ENCODE data around the gene MYO9B.
"Not testable (repeated sequence)": the region's sequence is repeated elsewhere in the genome, so short reads cannot be mapped to it uniquely, and the experiment has no call there.

Gene MYO9B

DNA sequence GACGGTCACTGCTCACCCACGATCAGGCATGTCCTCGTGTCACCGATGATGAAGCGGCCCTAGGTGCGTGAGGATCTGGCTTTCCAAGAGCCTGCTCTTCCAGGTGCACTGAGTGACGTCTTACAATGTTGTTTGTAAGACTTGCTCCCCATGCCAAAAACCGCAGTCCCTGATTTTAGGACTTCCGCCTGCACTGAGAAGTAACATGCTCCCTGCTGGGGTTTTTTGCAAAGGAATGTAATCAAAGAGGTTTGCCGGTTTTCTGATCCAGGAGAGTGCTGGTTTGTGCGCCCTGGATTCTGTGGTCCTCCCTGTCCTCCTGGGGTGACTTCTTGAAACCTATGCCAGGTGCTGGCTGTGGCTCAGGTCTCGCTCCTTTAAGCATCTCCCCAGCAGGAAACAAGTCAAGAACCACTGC, 38.8 kb downstream of the MYO9B start:
- no peak for DNase-seq

DNA sequence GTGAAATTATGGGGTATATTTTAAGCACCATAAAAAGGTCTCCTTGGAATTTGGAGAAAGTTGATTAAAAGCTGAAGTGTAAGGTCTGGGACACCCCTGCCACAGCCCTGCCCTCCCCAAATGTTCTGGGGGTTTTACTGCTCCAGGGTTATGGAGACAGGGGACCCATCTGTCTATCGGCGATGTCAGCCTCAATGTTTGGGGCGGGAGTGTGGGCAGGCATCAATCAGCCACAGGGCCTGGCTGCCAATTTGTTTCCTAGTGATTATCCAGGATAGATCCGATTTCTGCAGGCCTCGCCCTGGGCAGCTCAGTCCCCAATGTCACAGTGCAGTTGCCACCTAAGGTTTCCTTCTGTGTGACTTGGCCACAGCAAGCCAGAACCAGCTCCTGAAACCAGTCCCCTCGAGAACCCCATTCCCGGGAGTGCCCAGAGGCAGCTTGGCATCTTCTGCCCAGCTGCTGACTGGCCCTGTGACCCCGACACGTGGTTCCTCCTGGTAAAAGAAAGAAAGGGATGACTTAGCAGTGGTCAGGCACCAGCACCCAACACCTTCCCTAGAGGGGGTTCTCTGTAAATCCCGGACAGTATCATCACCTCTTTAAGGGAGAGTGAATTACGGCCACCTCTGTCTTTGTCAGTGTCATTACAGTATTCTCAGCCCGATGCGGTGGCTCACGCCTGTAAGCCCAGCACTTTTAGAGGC, 41.6 kb downstream of the MYO9B start:
- peak; percentile 57 for DNase-seq

DNA sequence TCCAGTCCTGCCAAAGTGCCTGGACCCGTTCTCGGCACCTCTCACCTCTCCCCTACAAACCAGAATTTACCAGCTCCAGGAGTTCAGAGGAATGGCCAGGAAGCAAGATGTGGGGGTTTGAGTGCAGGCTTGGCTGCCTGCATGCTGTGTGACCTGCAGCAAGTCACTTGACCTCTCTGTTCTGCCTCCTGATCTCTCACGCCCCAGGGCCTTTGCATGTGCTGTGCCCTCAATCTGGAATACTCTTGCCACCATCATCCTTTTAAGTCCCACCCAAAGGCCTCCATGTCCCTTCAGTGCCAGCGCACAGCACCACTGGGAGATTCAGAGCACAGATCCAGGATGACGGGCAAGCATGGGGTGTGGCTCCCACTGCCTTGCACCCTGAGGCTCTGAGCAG, 43.4 kb downstream of the MYO9B start:
- DNase-seq: no peak

DNA sequence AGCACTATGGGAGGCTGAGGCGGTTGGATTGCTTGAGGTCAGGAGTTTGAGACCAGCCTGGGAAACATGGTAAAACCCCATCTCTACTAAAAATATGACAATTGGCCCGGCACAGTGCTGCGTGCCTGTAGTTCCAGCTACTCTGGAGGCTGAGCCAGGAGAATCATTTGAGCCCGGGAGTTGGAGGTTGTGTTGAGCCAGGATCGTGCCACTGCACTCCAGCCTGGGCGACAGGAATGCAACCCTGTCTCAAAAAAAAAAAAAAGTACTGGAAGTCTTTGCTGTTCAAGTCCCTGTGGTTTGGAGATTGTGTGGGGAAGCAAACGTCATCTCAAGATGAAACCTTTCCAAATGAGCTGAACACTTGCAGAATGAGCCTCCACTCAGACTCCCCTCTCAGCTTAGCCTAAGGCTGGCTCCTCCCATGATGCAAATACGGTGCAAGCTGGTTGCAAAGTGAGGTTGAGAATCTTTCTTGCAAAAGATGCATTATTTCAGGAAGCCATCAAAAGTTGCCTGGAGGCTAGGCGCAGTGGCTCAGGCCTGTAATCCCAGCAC, 46.2 kb downstream of the MYO9B start:
- no peak for DNase-seq

DNA sequence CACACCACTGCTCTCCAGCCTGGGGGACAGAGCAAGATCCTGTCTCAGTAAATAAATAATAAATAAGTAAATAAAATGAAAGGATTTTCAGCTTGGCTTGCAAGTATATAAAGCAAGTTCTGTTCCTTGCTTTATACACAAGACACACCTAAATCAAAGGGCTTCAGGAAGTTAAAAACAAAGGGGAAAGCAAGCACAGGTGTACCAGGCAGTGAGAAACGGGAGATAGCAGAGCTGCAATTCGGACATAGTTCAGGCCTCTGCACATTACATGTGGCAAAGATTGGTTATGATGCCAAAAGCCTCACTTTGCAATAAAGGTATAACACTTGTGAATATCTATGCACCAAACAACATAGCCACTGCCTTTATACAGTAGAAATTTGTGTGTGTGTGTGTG, 47.5 kb downstream of the MYO9B start:
- no peak for DNase-seq

DNA sequence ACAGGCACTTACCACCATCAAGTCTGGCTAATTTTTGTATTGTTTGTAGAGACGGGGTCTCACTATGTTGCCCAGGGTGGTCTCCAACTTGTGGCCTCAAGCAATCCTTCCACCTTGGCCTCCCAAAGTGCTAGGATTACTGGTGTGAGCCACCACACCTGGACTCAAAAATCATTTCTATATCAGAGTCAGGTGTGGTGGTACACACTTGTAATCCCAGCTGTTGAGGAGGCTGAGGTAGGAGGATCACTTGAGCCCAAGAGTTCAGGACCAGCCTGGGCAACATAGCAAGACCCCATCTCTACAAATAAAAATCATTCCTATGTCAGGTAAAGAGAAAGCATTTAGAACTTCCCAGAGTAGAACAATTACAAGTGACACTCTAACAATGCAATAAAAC, 48.4 kb downstream of the MYO9B start:
- DNase-seq: no peak

DNA sequence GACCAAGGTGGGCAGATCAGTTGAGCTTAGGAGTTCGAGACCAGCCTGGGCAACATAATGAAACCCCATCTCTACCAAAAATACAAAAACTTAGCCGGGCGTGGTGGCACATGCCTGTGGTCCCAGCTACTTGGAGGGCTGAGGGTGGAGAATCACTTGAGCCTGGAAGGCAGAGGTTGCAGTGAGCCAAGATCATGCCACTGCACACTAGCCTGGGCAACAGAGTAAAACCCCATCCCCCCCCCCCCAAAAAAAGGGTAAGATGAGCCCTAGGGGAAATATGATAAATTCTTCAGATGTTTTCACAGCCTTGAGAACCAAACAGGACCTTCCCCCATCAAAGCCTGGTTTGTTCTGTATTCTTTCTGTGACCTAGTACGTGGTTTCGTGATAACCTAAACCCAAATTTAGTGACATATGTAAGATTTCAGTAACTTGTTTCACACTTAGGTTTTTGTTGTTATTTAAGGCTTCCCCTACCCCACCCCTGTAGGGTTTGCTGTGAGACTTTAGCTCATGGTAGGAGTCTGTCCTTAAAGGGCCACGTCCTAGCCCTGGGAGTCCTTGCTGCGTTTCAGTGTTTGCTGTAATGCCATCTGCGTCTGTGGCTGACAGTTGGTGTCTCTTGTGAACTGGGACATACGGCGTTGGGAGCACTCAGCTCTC, 49.6 kb downstream of the MYO9B start:
- DNase-seq: no peak

DNA sequence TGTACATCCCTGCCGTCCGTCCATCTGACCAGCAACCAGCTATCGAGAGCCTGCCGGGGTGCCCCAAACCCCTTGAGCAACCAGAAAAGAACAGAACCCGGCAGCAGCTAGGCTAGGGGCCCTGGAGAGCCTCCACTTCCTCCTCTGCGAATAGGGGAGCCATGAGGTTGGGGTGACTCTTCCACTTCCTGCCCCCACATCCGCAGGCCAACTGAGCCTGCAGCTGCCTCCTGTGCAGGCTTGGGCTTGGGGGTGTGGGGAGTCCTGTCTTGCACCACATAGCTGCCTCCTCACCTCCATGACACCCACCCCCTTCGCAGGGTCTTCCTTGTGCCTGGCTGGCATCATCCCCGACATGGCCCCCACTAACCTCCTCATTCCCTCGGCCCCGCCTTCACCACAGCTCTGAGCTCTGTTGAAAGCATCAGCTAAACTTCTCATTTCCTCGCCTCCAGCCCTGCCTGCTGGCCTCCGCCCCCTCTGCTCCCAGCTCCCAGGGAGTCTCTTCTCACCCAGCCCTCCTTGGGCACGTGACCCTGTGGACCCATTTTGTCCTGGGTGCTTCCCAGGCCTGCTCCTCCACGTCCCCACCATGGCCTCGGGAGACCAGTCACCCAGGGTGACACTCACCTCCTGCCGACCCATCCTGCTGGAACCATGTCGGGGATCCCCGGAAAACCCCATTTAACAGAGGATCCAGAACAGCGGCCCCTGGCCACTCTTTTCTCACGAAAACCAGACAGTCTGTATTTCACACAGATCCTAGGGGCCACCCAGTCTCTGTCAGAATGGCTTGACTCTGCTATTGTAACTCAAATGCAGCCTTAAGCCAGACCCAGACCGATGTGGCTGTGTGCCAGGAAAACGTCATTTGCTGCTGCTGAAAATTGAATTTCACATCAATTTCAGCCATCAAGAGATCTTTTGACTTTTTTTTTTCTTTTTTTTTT, 50.4 kb downstream of the MYO9B start:
- DNase-seq: peak; percentile 69

DNA sequence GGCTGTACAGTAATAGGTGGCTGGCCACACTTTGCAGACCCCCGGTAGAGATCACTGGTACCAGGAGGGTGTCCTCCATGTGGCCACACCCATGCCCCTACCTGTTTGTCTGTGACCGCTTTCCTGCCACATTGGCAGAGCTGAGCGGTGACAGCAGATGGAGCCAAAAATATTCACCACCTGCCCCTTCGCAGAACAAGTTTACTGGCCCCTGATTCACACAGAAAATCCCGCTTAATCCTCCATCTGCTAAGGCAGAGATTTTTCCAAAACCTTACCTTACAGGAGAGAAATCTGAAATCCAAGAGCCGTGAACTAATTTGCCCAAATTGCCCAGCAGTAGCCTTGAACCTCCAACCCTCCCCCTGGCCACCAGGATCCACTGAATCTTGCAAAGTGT, 52.1 kb downstream of the MYO9B start:
- DNase-seq: no peak

DNA sequence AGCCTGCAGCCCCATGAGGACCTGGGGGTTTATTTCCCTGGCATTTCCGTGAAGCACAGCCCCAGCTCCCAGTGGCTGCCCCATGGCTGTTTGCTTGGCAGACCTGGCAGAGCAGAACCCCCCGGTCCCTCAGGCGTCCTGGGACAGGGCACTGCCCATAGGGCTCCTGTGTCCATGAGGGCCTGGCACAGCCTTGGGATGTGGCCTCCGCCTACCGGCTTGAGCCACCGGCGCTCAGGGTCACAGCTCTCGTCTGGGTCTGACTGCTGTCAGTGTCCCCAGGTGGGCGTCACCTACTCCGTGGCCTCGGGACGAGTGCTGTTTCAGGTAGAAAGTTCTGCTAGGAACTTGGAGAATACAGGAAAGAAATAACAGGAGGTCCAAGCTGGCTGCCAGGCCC, 52.8 kb downstream of the MYO9B start:
- no peak for DNase-seq

DNA sequence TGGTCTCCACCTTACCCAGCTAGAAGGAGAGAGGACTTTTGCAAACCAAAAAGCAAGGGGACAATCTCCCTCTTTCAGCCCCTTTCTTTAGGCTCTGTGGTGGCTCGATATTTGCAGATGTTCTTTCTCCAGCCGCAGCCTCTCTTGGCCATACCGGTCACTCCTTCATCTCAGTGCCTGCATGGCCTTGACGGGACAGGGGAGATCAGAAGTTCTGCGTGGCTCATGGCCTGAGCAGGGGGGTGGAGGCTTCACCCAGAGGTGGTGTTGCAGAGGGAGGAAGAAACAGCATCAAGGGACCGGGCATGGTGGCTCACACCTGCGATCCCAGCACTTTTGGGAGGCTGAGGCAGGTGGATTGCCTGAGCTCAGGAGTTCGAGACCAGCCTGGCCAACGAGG, 53.2 kb downstream of the MYO9B start:
- DNase-seq: no peak

DNA sequence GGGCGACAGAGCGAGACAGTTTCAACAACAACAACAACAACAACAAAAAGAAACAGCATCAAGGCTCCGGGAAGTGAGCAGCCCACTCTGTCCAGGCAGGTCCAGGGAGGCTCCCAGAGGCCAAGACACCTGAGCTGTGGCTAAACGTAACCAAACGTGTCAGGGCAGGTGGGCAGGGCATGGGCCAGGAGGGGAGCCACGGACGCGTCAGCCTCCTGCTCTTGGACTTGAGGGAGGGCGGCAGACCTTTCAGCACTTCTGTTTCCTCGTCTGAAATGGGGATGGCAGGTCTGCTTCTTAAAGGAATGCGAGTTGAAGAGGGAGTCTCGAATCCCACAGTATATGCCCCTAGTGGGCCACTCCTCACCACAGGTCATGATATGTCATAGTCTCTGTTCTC, 53.8 kb downstream of the MYO9B start:
- DNase-seq: no peak

DNA sequence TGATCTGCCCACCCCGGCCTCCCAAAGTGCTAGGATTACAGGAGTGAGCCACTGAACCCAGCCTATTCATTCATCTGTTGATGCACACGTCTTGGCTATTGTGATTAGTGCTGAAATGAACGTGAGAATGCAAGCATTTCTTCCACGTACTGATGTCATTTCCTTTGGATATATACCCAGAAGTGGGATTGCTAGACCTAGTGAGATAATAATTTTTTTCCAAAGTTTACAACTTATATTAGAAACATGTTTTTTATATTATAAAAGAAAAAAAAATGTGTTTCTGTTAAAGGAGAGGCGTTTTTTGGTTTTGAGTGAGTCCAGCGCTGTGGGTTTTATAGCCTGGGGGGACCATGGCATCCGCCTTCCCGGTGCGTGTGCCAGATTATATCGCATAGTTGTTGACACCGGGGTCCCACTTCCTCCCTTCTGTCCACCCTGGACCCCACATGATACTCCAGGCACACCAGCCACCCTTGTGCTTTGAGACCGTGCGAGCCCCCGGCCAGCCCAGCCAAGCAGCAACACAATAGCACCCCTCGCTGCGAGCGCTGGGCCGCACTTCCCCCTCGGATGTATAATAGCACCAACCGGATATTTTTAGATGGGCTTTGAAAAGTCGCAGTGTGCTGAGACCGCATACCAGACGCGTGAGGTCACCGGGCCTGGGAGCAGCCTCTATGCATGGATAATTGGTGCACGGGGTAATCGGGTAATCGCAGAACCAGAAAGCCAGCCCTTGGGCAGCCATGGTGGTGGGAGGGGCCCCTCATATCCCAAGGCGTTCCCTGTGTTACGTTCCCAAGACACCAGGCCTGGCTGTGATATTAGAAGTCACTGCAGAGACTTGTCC, 59.6 kb downstream of the MYO9B start:
- peak; percentile 95 for DNase-seq

DNA sequence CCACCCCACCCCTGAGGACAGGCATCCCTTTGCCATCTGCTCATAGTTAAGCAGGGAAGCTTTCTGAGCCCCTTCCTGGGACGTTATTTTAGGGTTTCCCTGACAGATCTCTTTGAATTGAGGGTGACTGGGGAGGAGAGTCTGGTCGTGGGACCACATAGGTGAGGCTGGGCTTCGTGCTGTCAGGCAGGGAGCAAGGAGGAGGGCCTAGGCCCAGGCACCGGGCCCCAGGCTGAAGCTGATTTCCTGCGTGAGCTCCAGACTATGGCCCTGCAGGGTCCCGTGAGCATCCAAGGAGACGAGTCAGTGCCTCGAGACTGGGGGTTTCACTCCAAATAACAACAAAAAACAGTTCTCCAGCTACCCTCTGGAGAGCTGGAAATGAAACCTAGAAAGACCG, 60.4 kb downstream of the MYO9B start:
- DNase-seq: no peak

DNA sequence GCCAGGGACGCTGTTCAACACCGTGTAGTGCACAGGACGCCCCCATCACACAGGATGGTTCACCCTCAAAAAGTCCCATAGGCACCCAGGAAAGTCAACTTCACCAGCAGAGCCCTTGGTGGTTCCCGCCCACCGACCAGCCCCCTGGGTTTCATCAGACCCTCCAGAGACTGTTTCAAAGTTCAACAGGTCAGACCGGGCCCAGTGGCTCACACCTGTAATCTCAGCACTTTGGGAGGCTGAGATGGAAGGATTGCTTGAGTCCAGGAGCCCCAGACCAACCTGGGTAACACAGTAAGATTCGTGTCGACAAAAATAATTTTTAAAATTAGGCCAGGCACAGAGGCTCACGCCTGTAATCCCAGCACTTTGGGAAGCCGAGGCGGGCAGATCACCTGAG, 61.0 kb downstream of the MYO9B start:
- no peak for DNase-seq

DNA sequence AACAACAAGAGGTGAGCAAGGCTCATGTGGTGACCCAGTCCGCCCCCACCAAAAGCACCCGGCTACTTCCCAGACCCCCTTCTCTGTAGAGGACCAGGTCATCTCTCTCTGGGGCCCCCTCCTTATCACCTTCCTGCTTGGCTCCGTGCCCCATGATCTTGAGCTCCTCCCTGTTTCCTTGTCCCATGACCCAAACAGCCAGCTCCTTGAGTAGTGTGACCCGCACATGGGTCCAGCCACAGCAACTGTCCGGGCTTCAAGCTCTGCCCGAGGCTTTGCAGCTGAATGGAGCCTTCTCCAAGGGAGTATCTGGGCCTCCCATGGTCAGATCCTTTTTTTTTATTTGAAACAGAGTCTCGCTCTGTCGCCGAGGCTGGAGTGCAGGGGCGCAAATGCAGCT, 61.8 kb downstream of the MYO9B start:
- DNase-seq: no peak

DNA sequence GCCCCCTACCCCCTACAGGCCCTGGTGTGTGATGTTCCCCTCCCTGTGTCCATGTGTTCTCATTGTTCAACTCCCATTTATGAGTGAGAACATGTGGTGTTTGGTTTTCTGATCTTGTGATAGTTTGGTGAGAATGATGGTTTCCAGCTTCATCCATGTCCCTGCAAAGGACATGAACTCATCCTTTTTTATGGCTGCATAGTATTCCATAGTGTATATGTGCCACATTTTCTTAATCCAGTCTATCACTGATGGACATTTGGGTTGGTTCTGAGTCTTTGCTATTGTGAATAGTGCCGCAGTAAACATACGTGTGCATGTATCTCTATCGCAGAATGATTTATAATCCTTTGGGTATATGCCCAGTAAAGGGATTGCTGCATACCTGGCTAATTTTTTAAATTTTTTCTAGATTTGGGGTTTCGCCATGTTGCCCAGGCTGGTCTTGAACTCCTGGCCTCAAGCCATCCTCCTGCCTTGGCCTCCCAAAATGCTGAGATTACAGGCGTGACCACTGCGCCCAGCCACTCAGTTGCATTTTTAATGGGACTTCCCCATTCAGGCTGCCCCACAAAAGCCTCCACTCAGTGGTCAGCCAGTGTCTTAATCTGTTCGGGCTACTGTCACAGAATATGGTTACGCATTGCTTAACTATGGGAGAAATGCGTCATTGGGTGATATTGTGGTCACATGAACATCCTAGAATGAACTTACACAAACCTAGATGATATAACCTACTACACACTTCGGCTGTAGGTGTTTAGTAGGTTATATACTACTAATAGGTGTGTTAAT, 62.7 kb downstream of the MYO9B start:
- not testable (repeated sequence) for DNase-seq

DNA sequence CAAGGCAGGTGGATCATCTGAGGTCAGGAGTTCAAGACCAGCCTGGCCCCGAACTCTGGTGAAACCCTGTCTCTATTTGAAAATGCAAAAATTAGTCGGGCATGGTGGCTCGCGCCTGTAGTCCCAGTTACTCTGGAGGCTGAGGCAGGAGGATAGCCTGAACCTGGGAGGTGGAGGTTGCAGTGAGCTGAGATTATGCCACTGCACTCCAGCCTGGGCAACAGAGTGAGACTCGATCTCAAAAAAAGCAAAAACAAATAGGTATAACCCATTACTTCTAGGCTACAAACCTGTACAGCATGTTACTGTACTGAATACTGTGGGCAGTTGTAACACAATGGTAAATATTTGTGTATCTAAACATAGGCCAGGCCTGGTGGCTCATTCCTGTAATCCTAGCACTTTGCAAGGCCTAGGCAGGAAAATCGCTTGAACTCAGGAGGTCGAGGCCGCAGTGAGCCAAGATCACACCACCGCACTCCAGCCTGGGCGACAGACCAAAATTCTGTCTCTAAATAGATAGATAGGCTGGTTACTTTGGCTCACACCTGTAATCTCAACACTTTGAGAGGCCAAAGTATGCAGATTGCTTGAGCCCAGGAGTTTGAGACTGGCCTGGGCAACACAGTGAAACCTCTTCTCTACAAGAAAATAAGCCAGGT, 63.5 kb downstream of the MYO9B start:
- no peak for DNase-seq

DNA sequence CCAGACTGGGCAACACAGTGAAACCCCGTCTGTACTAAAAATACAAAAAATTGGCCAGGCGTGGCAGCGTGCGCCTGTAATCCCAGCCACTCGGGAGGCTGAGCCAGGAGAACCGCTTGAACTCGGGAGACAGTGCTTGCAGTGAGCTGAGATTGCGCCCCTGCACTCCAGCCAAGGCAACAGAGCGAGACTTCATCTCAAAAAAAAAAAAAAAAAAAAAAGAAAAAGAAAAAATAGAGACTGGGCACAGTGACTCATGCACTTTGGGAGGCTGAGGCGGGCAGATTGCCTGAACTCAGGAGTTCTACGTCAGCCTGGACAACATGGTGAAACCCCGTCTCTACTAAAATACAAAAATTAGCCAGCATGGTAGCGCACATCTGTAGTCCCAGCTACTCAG, 69.2 kb downstream of the MYO9B start:
- not testable (repeated sequence) for DNase-seq

DNA sequence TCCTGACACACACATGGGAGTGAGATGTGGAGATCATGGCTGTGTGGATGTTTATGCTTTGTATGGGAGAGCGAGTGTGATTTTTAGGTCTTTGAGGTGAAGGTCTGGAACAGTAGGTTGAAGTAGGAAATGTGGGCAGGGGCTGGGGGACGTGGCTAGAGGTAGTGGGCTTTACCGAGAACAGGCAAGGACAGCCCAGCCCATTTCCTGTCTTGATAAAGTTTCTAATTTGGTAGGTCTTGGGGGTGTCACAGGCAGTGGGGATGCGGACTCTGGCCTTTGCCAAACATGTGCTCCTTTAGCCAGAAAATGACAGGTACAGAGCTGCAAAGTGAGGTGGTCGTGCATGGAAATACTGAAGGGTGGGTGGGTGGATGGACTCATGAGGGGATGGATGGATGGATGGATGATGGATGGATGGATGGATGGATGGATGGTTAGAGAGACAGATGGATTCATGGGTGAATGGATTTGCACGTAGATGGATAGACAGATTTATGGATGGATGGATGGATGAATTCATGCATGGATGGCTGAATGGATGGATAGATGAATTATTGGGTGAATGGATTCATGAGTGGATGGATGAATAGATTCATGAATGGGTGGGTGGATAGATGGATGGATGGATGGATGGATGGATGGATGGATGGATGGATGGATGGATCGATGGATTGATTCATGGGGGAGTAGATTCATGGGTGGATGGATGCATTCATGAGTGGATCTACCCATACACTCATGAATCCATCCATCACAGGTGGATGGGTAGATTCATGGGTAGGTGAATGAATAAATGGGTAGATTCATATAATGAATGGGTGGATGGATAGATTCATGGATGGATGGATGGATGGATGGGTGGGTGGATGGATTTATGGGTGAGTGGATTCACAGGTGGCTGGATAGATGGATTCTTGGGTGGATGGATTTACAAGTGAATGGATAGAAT, 70.2 kb downstream of the MYO9B start:
- no peak for DNase-seq

Measured in left hindlimb (tissue), 1 donor.